ENCODE data around the gene RASGRF1. TPM values are rescaled to one million over a fixed set of nuclear protein-coding genes. Genes with fewer than 3 reads are reported as not detected.

Gene RASGRF1
- total and polyA plus RNA-seq, 7 donors: 0.14 to 1.2 (median 0.58) TPM; not detected in 1

DNA sequence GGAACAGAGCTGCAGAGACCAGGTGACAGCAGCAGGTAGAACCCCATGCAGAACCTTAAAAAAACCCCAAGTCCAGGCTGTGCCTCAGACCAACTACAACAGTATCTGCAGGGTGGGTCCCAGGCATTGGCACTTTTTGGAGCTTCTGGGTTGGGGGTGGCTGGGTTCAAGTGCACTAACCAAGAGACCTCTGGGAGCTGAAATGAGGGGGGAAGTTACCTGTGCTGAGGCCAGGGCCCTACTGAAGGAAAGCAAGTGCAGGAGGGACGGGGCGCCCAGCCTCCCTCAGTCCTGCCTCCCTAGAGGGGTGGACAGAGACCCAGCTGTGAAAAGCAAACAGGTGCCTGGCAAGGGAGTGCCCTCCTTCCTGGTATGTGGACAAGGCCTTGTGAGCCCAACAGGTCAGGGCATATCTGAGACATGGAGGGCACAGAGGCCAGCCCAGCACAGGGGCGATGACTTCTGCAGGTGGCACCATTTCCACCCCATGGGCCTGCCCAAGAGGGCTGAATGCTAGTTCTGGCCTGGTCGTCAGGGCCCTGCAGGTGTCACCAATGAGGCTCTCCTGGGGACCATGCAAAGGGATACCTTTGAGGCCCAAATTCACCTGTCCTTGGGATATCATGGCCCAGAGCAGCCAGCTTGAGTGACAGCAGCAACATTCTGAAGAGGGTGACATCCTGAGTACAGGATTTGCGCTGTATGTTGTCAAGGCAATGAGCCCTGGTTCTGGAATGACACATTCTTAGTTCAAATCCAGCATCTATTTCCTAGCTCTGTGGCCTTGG is 164.4 kb downstream of the RASGRF1 start:
- 90 to 91% methylated on average over 5 of the region's 5 CpGs for WGBS, 2 donors
- Histone ChIP-seq H3K4me3 (no peak overlapping the region), H3K4me1 (peaks cover 0 to 18% (median 7%) of the 10 kb centered on the region in 4 donors), H3K9me3 (no peaks in the 10 kb centered on the region), H3K27me3 (no peaks in the 10 kb centered on the region), H3K27ac (no peak overlapping the region), H3K36me3 (peaks cover 26 to 65% (median 40%) of the 10 kb centered on the region in 4 donors)
- intact Hi-C loops (cut with DNase I): no loop called here
- DNase-seq: no peak
- TF ChIP-seq POLR2AphosphoS5 (IDR thresholded peaks at IDR 0.05): peak in 1 of 4 donors; percentile 14
- TF ChIP-seq, protein P1, sequence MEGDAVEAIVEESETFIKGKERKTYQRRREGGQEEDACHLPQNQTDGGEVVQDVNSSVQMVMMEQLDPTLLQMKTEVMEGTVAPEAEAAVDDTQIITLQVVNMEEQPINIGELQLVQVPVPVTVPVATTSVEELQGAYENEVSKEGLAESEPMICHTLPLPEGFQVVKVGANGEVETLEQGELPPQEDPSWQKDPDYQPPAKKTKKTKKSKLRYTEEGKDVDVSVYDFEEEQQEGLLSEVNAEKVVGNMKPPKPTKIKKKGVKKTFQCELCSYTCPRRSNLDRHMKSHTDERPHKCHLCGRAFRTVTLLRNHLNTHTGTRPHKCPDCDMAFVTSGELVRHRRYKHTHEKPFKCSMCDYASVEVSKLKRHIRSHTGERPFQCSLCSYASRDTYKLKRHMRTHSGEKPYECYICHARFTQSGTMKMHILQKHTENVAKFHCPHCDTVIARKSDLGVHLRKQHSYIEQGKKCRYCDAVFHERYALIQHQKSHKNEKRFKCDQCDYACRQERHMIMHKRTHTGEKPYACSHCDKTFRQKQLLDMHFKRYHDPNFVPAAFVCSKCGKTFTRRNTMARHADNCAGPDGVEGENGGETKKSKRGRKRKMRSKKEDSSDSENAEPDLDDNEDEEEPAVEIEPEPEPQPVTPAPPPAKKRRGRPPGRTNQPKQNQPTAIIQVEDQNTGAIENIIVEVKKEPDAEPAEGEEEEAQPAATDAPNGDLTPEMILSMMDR (IDR thresholded peaks at IDR 0.05): no peak

DNA sequence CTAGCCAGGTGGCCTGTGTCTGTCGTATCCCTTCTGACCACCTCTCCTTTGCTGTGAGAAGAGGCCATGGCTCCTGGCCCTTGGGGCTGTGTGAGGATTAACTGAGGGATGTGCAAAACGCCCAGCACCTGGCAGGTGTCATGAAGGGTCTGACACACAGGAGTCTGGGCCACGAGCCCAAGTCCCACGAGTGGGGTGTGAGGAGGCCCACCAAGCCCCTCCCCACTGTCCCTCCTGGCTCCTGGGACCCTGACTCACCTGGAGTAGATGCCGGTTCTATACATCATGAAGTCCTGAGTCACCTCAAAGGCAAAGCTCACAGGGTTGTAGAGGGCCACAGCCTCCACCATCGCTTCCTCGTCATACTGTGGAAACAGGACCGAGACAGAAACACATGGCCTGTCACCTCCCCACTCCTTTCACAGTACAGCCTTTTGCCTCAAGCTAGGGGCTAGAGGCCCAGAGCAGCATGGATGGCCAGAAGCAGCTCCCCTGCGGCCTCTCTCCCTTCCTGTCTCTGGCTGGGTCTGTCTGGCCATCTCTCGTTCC is 165.4 kb downstream of the RASGRF1 start:
- no peak for DNase-seq
- Histone ChIP-seq H3K4me1 (peaks cover 0 to 8% (median 0%) of the 10 kb centered on the region in 4 donors), H3K27ac (no peak overlapping the region), H3K4me3 (no peak overlapping the region), H3K9me3 (no peaks in the 10 kb centered on the region), H3K36me3 (peaks cover 31 to 74% (median 41%) of the 10 kb centered on the region in 4 donors), H3K27me3 (no peaks in the 10 kb centered on the region)
- intact Hi-C loops (cut with DNase I): no loop called here
- TF ChIP-seq POLR2A (IDR thresholded peaks at IDR 0.05): no peak
- TF ChIP-seq EP300 (IDR thresholded peaks at IDR 0.05): no peak
- TF ChIP-seq POLR2AphosphoS5 (IDR thresholded peaks at IDR 0.05): no peak
- TF ChIP-seq, protein P1 (IDR thresholded peaks at IDR 0.05): no peak
- 80% methylated on average over 10 of the region's 10 CpGs for WGBS, 2 donors

DNA sequence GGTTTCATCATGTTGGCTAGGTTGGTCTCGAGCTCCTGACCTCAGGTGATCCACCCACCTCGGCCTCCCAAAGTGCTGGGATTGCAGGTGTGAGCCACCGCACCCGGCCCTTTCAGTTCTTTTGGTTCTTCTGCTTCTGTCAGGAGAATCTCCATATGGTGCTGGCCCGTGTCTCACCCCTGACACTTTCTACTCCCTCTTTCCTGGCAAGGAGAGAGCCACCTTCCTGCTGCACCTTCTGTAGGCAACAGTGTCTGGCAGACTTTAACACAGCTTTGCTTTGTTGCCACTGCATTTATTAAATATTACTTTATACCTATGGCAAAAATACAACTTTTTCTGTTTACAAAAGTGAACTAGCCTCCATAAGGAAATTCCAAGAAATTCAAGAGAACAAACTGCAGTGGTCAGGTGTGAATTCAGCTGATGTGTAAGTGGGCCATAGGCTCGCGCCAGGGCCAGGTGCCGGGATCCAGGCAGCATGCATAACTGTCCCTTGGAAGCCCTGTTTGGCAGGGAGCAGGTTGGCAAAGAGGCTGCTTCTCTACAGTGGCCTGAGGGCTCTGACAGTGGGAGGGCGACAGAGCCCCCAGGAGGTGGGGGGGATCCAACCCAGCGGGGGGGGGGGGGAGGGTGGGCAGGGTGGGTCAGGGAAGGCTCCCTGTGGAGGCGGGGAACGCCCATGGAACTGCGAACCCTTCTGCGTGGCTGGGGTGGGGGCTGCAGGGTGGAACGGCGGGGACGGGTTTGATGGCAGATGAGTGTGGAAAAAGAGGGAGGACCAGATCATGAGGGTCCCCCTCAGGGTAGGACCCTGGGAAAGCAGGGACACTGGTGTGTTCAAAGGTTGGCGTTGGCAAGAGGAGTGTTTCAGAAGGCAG is 166.9 kb downstream of the RASGRF1 start:
- intact Hi-C loops (cut with DNase I): no loop called here
- Histone ChIP-seq H3K4me3 (no peak overlapping the region), H3K27ac (peak overlapping the region in 1 of 4 donors; percentile 18), H3K36me3 (peaks cover 31 to 88% (median 41%) of the 10 kb centered on the region in 4 donors), H3K9me3 (no peaks in the 10 kb centered on the region), H3K27me3 (no peaks in the 10 kb centered on the region), H3K4me1 (peaks cover 0 to 12% (median 0%) of the 10 kb centered on the region in 4 donors)
- no peak for DNase-seq
- 94% methylated on average over 18 of the region's 18 CpGs for WGBS, 2 donors
- TF ChIP-seq, protein P1 (IDR thresholded peaks at IDR 0.05): no peak
- no peak for TF ChIP-seq EP300 (IDR thresholded peaks at IDR 0.05)
- TF ChIP-seq POLR2AphosphoS5 (IDR thresholded peaks at IDR 0.05): no peak
- TF ChIP-seq POLR2A (IDR thresholded peaks at IDR 0.05): no peak

DNA sequence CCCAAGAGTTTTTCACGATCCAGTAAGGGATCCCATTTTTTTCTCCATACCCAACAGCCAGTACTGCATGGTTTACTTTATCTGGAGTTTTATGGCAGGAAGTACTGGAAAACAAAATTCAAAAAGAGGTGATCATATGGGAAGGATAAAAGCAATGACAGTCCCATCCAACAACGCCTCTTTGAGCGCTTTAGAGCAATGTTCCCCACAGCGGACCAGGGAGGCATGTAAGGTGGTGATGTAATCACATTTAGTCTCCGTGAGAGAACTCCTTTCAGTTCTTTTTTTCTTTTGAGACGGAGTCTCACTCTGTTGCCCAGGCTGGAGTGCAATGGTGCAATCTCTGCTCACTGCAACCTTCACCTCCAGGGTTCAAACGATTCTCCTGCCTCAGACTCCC is 167.6 kb downstream of the RASGRF1 start:
- no peaks in the 10 kb centered on the region for H3K9me3 ChIP-seq
- no peaks in the 10 kb centered on the region for H3K27me3 ChIP-seq
- H3K27ac ChIP-seq: peak overlapping the region in 1 of 4 donors; percentile 16
- TF ChIP-seq POLR2A (IDR thresholded peaks at IDR 0.05): no peak
- TF ChIP-seq, protein P1 (IDR thresholded peaks at IDR 0.05): no peak
- TF ChIP-seq EP300 (IDR thresholded peaks at IDR 0.05): no peak
- no peak for TF ChIP-seq POLR2AphosphoS5 (IDR thresholded peaks at IDR 0.05)
- peaks cover 0 to 19% (median 3%) of the 10 kb centered on the region in 4 donors for H3K4me1 ChIP-seq
- 78 to 80% methylated on average over 7 of the region's 7 CpGs for WGBS, 2 donors
- DNase-seq: no peak
- no peak overlapping the region for H3K4me3 ChIP-seq
- intact Hi-C loops (cut with DNase I): no loop called here
- H3K36me3 ChIP-seq: peaks cover 31 to 93% (median 41%) of the 10 kb centered on the region in 4 donors
